Brain microvascular endothelial cell (primary cell): ENCODE data around the gene BCL2L15.
A peak's percentile ranks its signal among the peaks of the same experiment; 100 is the strongest.

Experiments
- DNase-seq: peaks from one replicate; pipeline ENCODE4 v3.0.0-alpha.2; 2020
- H3K27ac ChIP-seq: fragments of 250-450 bp; sonication (Bioruptor Pico); 2 replicates; pipeline ENCODE4 v1.5.1; 2020; ENCODE audit warnings: mild to moderate bottlenecking, moderate library complexity
- H3K27me3 ChIP-seq: fragments of 250-450 bp; sonication (Bioruptor Pico); replicated peaks from 2 replicates; pipeline ENCODE4 v1.5.1; 2020; ENCODE audit warnings: mild to moderate bottlenecking
- H3K36me3 ChIP-seq: fragments of 250-450 bp; sonication (Bioruptor Pico); replicated peaks from 2 replicates; pipeline ENCODE4 v1.5.1; 2020; ENCODE audit warnings: mild to moderate bottlenecking
- H3K4me3 ChIP-seq: 2 replicates; pipeline ENCODE4 v1.5.1; 2011; ENCODE audit warnings: low read depth, mild to moderate bottlenecking, control low read depth, low read length, moderate library complexity
- in situ Hi-C: cut with HindIII; loops from 2 replicates; pipeline ENCODE4 v1.10.0; 2017; ENCODE audit warnings: low sequenced_read_pairs, low pct_ligation_motif_present
- TF ChIP-seq, protein P1 (sequence below): IDR thresholded peaks from 2 replicates; pipeline ENCODE4 v1.5.1; 2011; ENCODE audit warnings: low read depth, mild to moderate bottlenecking, moderate library complexity, low read length, control low read depth, inconsistent platforms; ENCODE audit errors: missing control alignments

The BCL2L15 gene

DNA sequence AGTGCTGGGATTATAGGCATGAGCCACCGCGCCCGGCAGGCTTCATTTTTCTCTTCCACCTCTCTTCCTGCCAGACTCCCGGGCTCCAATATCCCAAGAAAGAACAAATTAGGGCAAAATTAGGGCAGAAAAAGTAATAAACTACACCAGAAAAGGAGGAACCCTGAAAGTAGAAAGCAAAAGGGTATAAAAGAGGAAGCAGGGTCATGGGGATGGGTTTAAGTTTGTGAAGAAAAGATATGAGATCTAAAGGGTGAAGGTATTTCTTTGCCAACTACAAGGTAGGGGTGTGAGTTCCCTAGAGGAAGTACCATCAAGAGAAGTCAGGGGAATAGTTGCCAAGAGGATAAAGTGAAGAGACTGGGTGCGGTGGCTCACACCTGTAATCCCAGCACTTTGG is 25.7 kb downstream of the BCL2L15 start:
- Histone ChIP-seq H3K36me3 (no peaks in the 10 kb centered on the region), H3K27ac (peak overlapping the region; percentile 95), H3K27me3 (no peaks in the 10 kb centered on the region), H3K4me3 (no peak overlapping the region)
- no peak for DNase-seq
- TF ChIP-seq, protein P1, sequence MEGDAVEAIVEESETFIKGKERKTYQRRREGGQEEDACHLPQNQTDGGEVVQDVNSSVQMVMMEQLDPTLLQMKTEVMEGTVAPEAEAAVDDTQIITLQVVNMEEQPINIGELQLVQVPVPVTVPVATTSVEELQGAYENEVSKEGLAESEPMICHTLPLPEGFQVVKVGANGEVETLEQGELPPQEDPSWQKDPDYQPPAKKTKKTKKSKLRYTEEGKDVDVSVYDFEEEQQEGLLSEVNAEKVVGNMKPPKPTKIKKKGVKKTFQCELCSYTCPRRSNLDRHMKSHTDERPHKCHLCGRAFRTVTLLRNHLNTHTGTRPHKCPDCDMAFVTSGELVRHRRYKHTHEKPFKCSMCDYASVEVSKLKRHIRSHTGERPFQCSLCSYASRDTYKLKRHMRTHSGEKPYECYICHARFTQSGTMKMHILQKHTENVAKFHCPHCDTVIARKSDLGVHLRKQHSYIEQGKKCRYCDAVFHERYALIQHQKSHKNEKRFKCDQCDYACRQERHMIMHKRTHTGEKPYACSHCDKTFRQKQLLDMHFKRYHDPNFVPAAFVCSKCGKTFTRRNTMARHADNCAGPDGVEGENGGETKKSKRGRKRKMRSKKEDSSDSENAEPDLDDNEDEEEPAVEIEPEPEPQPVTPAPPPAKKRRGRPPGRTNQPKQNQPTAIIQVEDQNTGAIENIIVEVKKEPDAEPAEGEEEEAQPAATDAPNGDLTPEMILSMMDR, result no peak
- in situ Hi-C loops, result no loop called here

DNA sequence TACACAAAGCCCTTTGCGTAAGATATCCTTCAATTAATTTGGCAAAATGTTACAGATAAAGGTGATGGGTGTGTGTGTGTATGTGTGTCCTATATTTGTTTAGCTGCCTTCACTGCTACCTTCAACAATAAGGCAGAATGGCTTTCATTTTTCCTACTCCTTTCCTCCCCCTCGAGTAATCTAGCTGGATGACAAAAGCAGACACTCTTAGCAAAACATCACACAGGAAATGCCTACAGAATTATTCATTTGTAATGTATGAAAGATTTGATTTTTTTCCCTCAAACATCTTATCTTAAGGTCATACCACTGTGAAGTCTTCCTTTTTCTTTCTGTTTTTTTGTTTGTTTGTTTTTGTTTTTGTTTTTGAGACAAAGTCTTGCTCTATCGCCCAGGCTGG is 26.5 kb downstream of the BCL2L15 start:
- H3K27me3 ChIP-seq, result no peaks in the 10 kb centered on the region
- H3K36me3 ChIP-seq, result no peaks in the 10 kb centered on the region
- in situ Hi-C loops, result no loop called here
- TF ChIP-seq, protein P1, result no peak
- DNase-seq, result peak; percentile 68
- peak overlapping the region; percentile 95 for H3K27ac ChIP-seq
- H3K4me3 ChIP-seq, result no peak overlapping the region

DNA sequence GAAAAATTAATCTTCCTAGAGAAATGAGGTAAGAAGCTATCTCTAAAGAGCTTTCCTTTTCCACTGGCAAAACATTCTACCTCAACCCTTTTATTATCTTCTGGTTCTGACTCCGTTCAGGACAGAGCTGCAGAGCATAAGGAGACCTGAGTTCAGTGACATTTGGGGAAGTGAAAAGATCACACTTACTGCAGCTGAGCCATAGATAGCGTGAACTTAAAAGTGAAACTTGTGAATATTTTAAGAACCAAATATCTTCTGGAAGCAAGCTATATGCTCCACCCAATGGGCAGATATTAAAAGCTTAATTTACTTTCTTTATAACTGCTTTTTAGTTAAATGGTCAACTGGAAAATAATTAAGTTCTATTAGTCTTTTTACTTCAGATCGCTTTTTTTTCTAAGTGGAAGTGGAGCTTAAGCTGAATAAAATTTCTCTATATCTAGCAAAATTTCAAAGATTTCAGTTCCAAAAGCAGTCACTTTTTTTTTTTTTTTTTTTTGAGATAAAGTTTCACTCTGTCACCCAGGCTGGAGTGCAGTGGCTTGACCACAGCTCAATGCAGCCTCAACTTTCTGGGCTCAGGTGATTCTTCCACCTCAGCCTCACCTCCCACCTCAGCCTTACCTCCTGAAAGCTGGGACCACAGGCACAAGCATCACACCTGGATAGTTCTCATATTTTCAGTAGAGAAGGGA is 27.8 kb downstream of the BCL2L15 start:
- DNase-seq, result no peak
- in situ Hi-C loops, result no loop called here
- TF ChIP-seq, protein P1, result no peak
- no peaks in the 10 kb centered on the region for H3K36me3 ChIP-seq
- no peak overlapping the region for H3K27ac ChIP-seq
- no peaks in the 10 kb centered on the region for H3K27me3 ChIP-seq
- no peak overlapping the region for H3K4me3 ChIP-seq

DNA sequence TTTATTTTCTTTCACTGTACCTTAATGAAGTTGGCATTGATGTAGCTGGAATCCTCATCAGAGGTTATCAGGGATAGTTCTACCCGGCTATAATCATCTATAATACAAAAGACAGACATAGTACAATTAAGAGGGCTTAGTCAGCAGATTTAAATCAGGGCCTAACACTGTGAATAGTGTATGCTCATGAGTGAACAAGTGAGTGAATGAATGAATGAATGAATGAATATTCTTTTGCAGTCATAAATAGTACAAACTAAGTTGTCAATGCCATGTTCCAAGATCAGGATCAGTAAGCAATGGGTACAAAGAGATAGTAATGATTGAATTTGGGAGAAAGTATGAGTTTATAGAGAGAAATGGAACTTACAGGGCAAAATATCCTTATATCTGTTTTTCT is 28.4 kb downstream of the BCL2L15 start:
- in situ Hi-C loops, result no loop called here
- H3K27ac ChIP-seq, result no peak overlapping the region
- no peak for DNase-seq

DNA sequence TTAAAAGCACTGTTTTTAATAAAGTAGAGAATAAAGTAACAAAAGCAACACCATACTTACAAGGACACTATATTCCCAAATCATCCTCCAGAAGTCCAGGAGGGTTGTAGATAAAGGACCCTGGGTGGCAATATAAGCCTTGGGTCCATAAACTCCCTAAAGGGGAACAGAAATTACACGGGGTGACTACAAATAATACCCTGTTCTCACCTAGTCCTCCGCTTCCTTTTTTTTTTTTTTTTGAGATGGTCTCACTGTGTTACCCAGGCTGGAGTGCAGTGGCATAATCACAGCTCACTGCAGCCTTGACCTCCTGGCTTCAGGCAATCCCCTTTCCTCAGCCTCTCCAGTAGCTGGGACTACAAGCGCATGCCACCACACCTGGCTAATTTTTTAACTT is 29.0 kb downstream of the BCL2L15 start:
- H3K27me3 ChIP-seq, result no peaks in the 10 kb centered on the region
- TF ChIP-seq, protein P1, result no peak
- no peak for DNase-seq
- H3K27ac ChIP-seq, result no peak overlapping the region
- no peaks in the 10 kb centered on the region for H3K36me3 ChIP-seq
- in situ Hi-C loops, result no loop called here
- H3K4me3 ChIP-seq, result no peak overlapping the region

More for the DNA sequence above, 28.4 kb downstream of the BCL2L15 start:
- Histone ChIP-seq H3K27me3 (no peaks in the 10 kb centered on the region), H3K4me3 (no peak overlapping the region), H3K36me3 (no peaks in the 10 kb centered on the region)
- TF ChIP-seq, protein P1, result no peak

DNA sequence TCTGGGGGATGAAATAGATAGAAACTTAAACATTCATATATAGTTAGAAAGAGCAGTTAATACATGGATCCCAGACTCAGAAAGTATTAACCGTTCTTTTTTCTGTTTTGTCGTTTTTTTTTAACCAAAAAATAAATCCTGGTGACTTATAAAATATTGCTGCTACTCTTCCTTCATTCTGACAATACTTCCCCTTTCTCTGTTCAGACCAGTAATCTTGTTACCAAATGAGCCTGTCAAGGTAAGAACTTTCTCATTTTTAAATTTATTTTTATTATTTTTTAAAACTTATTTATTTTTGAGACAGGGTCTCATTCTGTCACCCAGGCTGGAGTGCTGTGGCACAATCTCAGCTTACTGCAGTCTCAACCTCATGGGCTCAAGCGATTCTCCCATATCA is 29.6 kb downstream of the BCL2L15 start:
- H3K27me3 ChIP-seq, result no peaks in the 10 kb centered on the region
- TF ChIP-seq, protein P1, result no peak
- H3K4me3 ChIP-seq, result no peak overlapping the region
- H3K27ac ChIP-seq, result no peak overlapping the region
- in situ Hi-C loops, result no loop called here
- H3K36me3 ChIP-seq, result no peaks in the 10 kb centered on the region
- DNase-seq, result no peak
